Measurements from ENCODE around the gene ODAD2.

- TF ChIP-seq CTCF (IDR thresholded peaks at IDR 0.05; ENCODE audit: insufficient read depth, low read depth, low read length) (no peak), EZH2 (IDR thresholded peaks at IDR 0.05; ENCODE audit: insufficient read depth, low read length) (no peak)
Measured at GRCh38 chr10:27801171-27801785, 197.6 kb downstream of the ODAD2 start.

Data from astrocyte (in vitro differentiated cells and primary cell).